ENCODE measurements around the gene CCDC28B.

Gene CCDC28B

GRCh38 chr1:32231843-32232432 lies 31.5 kb downstream of the CCDC28B start:
- DNase-seq (ENCODE audit: low read depth, low spot score), result no peak
- H3K4me3 ChIP-seq (ENCODE audit: low read depth, low read length), result no peak overlapping the region
- no peak for TF ChIP-seq CTCF (IDR thresholded peaks at IDR 0.05; ENCODE audit: low read depth, low read length)
- in situ Hi-C loops (cut with HindIII; ENCODE audit: low sequenced_read_pairs), result no loop called here

DNA sequence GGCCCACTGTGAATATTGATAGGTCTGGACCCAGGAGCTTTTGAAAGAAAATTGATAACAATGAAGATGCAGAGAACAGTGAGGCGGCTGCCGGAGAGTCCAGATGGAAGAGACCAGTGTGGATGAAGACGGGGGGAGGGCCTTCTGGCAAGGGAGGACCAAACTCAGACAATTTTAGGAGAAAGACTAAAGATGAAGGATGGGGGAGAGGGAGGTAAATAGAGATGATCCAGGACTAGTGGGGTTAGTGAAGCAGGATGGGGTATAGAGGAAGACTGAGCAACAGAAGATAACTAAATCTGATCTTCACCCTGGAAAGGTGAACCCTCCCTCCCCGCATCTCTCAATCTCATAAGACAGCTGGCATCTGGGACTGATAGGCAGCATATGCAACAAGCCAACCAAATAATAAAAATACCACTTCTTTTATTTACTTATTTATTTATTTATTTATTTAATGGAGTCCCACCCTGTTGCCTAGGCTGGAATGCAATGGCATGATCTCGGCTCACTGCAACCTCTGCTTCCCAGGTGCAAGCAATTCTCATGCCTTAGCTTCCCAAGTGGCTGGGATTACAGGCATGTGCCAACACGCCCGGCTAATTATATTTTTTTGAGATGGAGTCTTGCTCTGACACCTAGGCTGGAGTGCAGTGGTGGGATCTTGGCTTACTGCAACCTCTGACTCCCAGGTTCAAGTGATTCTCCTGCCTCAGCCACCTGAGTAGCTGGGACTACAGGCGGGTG lies 32.3 kb downstream of the CCDC28B start:
- no peak for DNase-seq (ENCODE audit: low read depth, low spot score)
- in situ Hi-C loops (cut with HindIII; ENCODE audit: low sequenced_read_pairs), result no loop called here
- TF ChIP-seq CTCF (IDR thresholded peaks at IDR 0.05; ENCODE audit: low read depth, low read length), result no peak
- H3K4me3 ChIP-seq (ENCODE audit: low read depth, low read length), result no peak overlapping the region

DNA sequence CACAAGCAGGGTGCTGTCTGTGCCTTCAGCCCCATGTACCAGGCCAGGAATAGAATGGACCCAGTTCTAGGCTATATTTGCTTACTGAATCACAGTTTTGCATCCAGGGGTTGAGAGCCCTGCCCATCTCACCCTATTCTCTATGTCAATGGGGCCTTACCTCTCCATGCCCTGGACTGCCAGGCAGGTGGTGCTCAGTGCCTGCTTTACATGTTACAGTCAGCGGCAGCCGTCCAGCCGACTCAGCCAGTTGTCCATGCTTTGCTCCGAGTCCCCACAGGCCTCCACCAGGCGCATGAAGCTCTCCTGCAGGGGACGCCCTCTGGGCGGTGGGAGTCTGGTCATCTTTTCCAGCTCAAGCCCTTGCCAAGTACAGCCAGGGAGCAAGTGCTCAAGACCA lies 34.4 kb downstream of the CCDC28B start:
- no peak for DNase-seq (ENCODE audit: low read depth, low spot score)
- no peak overlapping the region for H3K4me3 ChIP-seq (ENCODE audit: low read depth, low read length)
- in situ Hi-C loops (cut with HindIII; ENCODE audit: low sequenced_read_pairs), result no loop called here
- TF ChIP-seq CTCF (IDR thresholded peaks at IDR 0.05; ENCODE audit: low read depth, low read length), result no peak

DNA sequence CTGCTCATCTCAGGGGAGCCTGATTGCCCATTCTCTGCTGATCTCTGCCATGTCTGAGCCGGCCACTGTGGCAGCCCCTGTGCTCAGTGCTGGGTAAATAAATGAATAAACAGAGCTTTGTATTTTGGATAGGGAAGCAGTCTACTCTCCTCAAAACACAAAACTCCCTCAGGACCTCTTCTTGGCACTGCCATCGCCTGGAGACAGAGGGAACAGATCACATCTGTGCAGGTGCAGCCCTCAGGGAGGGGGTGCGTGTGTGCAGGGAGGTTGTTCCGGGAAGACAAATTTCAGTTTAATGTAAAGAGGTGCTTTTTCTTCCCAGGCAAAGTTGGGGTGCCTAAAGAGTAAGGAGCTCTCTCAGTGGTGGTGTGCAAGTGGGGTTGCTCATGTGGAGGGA lies 38.9 kb downstream of the CCDC28B start:
- H3K4me3 ChIP-seq (ENCODE audit: low read depth, low read length), result no peak overlapping the region
- DNase-seq (ENCODE audit: low read depth, low spot score), result no peak
- in situ Hi-C loops (cut with HindIII; ENCODE audit: low sequenced_read_pairs), result no loop called here
- TF ChIP-seq CTCF (IDR thresholded peaks at IDR 0.05; ENCODE audit: low read depth, low read length), result no peak

DNA sequence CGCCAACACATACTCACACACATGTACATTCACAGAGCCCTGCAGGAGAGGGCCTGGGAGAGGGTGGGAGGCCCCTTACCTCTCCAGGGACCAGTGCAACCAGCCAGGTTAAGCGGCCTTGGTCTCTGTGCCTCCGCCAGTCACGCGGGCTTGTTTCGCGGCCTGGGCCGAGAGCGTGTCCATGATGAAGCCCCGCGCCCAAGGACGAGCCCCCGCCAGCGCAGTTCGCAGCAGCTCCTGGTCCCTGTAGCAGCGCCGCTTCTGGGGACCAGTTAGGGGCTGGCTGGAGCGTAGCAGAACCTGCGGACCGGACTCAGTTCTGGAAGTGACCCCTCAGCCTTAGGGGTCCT lies 39.4 kb downstream of the CCDC28B start:
- H3K4me3 ChIP-seq (ENCODE audit: low read depth, low read length), result no peak overlapping the region
- DNase-seq (ENCODE audit: low read depth, low spot score), result no peak

More for the DNA sequence above, 39.4 kb downstream of the CCDC28B start:
- in situ Hi-C loops (cut with HindIII; ENCODE audit: low sequenced_read_pairs), result no loop called here
- no peak for TF ChIP-seq CTCF (IDR thresholded peaks at IDR 0.05; ENCODE audit: low read depth, low read length)

Data from astrocyte of the spinal cord (primary cell).